ENCODE measurements around the gene OGFOD1. TPM values are rescaled to one million over a fixed set of nuclear protein-coding genes. Genes with fewer than 3 reads are reported as not detected.

Gene OGFOD1
- total and polyA plus RNA-seq, 2 donors (not counting 3 experiments of a cell fraction or from before 2014, with no cell fraction given), result 26.6 to 54.8 TPM

- Histone ChIP-seq H3K9me3 (replicated peaks; ENCODE audit: control insufficient read depth, insufficient read depth, low read length) (no peaks in the 10 kb centered on the region), H3K9ac (replicated peaks; ENCODE audit: extremely low read depth, insufficient read depth, low read length) (no peak overlapping the region), H3K79me2 (ENCODE audit: control insufficient read depth, insufficient read depth, low read length) (peaks cover 2% of the 10 kb centered on the region), H3K4me3 (replicated peaks in 1 of 3; ENCODE audit: insufficient read depth in 1 of 3, low read depth in 1 of 3, low read length in 3 of 3) (no peak overlapping the region), H3K4me1 (ENCODE audit: control insufficient read depth, extremely low read depth, insufficient read depth, low read length) (peaks cover 6% of the 10 kb centered on the region), H3K9me1 (replicated peaks; ENCODE audit: control insufficient read depth, extremely low read depth, insufficient read depth, low read length) (no peaks in the 10 kb centered on the region), H3K4me2 (ENCODE audit: insufficient read depth, low read length) (no peak overlapping the region), H3K27ac (ENCODE audit: insufficient read depth, low read depth, low read length) (no peak overlapping the region), H2AFZ (ENCODE audit: low read depth, low read length) (no peak overlapping the region), H4K20me1 (replicated peaks; ENCODE audit: control insufficient read depth, extremely low read depth, insufficient read depth, low read length) (no peaks in the 10 kb centered on the region), H3K27me3 (ENCODE audit: control insufficient read depth in 2 of 2, insufficient read depth in 2 of 2, low read length in 2 of 2) (no peaks in the 10 kb centered on the region), H3K36me3 (ENCODE audit: control insufficient read depth in 2 of 2, extremely low read depth in 1 of 2, insufficient read depth in 2 of 2, low read length in 2 of 2) (peaks cover 3 to 4% of the 10 kb centered on the region in 2 experiments)
- dilution Hi-C loops (cut with MboI; ENCODE audit: extremely low pct_ligation_motif_present, low sequenced_read_pairs) (no loop called here), intact Hi-C loops (cut with micrococcal nuclease) (no loop called here)
- CTCF ChIA-PET, result interaction anchor here (0.9 to 3.9 kb wide), 9 partner anchors 33 to 276 kb away, joined by 4 to 113 read pairs (median 10); no protein-coding TSS in a partner anchor
- TF ChIP-seq FOS (IDR thresholded peaks at IDR 0.05; ENCODE audit: borderline replicate concordance, insufficient read depth, low read length) (no peak), EZH2 (IDR thresholded peaks at IDR 0.05; ENCODE audit: borderline replicate concordance, low read depth, low read length, severe bottlenecking) (no peak), GATA2 (IDR thresholded peaks at IDR 0.05; ENCODE audit: insufficient read depth, insufficient read length, low read depth, low read length) (no peak), MYC (IDR thresholded peaks at IDR 0.05; ENCODE audit: low read depth, low read length) (no peak), POLR2A (IDR thresholded peaks at IDR 0.05; ENCODE audit: low read depth, low read length) (no peak), JUN (IDR thresholded peaks at IDR 0.05; ENCODE audit: borderline replicate concordance, insufficient read depth, insufficient read length, low read depth) (no peak)
- TF ChIP-seq, protein P1, sequence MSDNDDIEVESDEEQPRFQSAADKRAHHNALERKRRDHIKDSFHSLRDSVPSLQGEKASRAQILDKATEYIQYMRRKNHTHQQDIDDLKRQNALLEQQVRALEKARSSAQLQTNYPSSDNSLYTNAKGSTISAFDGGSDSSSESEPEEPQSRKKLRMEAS (IDR thresholded peaks at IDR 0.05; ENCODE audit: insufficient read depth, insufficient read length), result no peak
- TF ChIP-seq, protein P2, sequence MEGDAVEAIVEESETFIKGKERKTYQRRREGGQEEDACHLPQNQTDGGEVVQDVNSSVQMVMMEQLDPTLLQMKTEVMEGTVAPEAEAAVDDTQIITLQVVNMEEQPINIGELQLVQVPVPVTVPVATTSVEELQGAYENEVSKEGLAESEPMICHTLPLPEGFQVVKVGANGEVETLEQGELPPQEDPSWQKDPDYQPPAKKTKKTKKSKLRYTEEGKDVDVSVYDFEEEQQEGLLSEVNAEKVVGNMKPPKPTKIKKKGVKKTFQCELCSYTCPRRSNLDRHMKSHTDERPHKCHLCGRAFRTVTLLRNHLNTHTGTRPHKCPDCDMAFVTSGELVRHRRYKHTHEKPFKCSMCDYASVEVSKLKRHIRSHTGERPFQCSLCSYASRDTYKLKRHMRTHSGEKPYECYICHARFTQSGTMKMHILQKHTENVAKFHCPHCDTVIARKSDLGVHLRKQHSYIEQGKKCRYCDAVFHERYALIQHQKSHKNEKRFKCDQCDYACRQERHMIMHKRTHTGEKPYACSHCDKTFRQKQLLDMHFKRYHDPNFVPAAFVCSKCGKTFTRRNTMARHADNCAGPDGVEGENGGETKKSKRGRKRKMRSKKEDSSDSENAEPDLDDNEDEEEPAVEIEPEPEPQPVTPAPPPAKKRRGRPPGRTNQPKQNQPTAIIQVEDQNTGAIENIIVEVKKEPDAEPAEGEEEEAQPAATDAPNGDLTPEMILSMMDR (IDR thresholded peaks at IDR 0.05; ENCODE audit: extremely low read depth in 1 of 2, insufficient read depth in 1 of 2, low read depth in 1 of 2, low read length in 2 of 2), result no peak
- POLR2A ChIA-PET, result no interaction called here
- BruUV-seq (replicated peaks), result no TSS peak
- DNase-seq (ENCODE audit: low read depth, low spot score) (no peak), FAIRE-seq (no peak)
Observed at GRCh38 chr16:56513091-56513490, 61.7 kb downstream of the OGFOD1 start.

All from endothelial cell of umbilical vein (primary cell).